Activated T-helper 17 cell treated with anti-CD3 and anti-CD28 coated beads, Interleukin-2, amount 50 U/mL, for 72 hours (primary cell): ENCODE results near the gene GALNT2. TPM values are rescaled to one million over a fixed set of nuclear protein-coding genes. Genes with fewer than 3 reads are reported as not detected.

ENCODE experiments used
- ATAC-seq: fragments of 150-1000 bp; cut with Tn5 transposase; replicated peaks from 2 replicates; pipeline ENCODE4 v1.10.0; 2021; ENCODE audit warnings: mild to moderate bottlenecking, moderate library complexity
- H3K27ac Mint-ChIP-seq: one replicate; pipeline ENCODE4 v1.8.0; 2022; ENCODE audit warnings: mixed read lengths
- H3K27me3 Mint-ChIP-seq: one replicate; pipeline ENCODE4 v1.8.0; 2022; ENCODE audit warnings: mixed read lengths
- H3K36me3 Mint-ChIP-seq: one replicate; pipeline ENCODE4 v1.8.0; 2022; ENCODE audit warnings: low read depth, mild to moderate bottlenecking, mixed read lengths
- H3K4me1 Mint-ChIP-seq: one replicate; pipeline ENCODE4 v1.8.0; 2022; ENCODE audit warnings: mixed read lengths
- H3K4me3 Mint-ChIP-seq: one replicate; pipeline ENCODE4 v1.8.0; 2022; ENCODE audit warnings: mild to moderate bottlenecking, mixed read lengths
- H3K9me3 Mint-ChIP-seq: one replicate; pipeline ENCODE4 v1.8.0; 2022; ENCODE audit warnings: mixed read lengths
- total RNA-seq, 2 donors: library from RNA; stranded (reverse); gene quantifications; one replicate each; pipeline ENCODE4 v1.2.3, GENCODE V29; 2022

GALNT2 gene
- total RNA-seq, 2 donors from 2014 or later = 49.7 to 53.6 TPM

GRCh38 chr1:230102046-230102445 is 35.0 kb downstream of the GALNT2 start:
- H3K9me3 Mint-ChIP-seq = no peaks in the 10 kb centered on the region
- no peaks in the 10 kb centered on the region for H3K27me3 Mint-ChIP-seq
- no peak overlapping the region for H3K4me3 Mint-ChIP-seq
- H3K36me3 Mint-ChIP-seq = peaks cover 25% of the 10 kb centered on the region
- H3K4me1 Mint-ChIP-seq = peaks cover 51% of the 10 kb centered on the region
- H3K27ac Mint-ChIP-seq = no peak overlapping the region
- no peak for ATAC-seq

- Mint-ChIP-seq H3K4me1 (peaks cover 47% of the 10 kb centered on the region), H3K27ac (peak overlapping the region; percentile 13), H3K9me3 (no peaks in the 10 kb centered on the region), H3K27me3 (no peaks in the 10 kb centered on the region), H3K4me3 (peak overlapping the region; percentile 13), H3K36me3 (peaks cover 24% of the 10 kb centered on the region)
- no peak for ATAC-seq
Measured at GRCh38 chr1:230102472-230102871, 35.4 kb downstream of the GALNT2 start.

GRCh38 chr1:230103306-230104173 is 36.5 kb downstream of the GALNT2 start:
- peak overlapping the region; percentile 88 for H3K4me3 Mint-ChIP-seq
- H3K27me3 Mint-ChIP-seq = no peaks in the 10 kb centered on the region
- H3K9me3 Mint-ChIP-seq = no peaks in the 10 kb centered on the region
- peaks cover 51% of the 10 kb centered on the region for H3K4me1 Mint-ChIP-seq
- peak overlapping the region; percentile 80 for H3K27ac Mint-ChIP-seq
- peak; percentile 35 for ATAC-seq
- peaks cover 19% of the 10 kb centered on the region for H3K36me3 Mint-ChIP-seq

- Mint-ChIP-seq H3K27me3 (no peaks in the 10 kb centered on the region), H3K36me3 (peaks cover 19% of the 10 kb centered on the region), H3K4me3 (peak overlapping the region; percentile 88), H3K27ac (peak overlapping the region; percentile 80), H3K9me3 (no peaks in the 10 kb centered on the region), H3K4me1 (peaks cover 55% of the 10 kb centered on the region)
- ATAC-seq = peak; percentile 78
Measured at GRCh38 chr1:230104395-230105244, 37.6 kb downstream of the GALNT2 start.

GRCh38 chr1:230105245-230105753 is 38.3 kb downstream of the GALNT2 start:
- Mint-ChIP-seq H3K27ac (peak overlapping the region; percentile 80), H3K9me3 (no peaks in the 10 kb centered on the region), H3K4me3 (peak overlapping the region; percentile 88), H3K27me3 (no peaks in the 10 kb centered on the region), H3K36me3 (peaks cover 25% of the 10 kb centered on the region), H3K4me1 (peaks cover 59% of the 10 kb centered on the region)
- no peak for ATAC-seq

GRCh38 chr1:230105754-230106625 is 39.0 kb downstream of the GALNT2 start:
- peak; percentile 20 for ATAC-seq
- H3K4me1 Mint-ChIP-seq = peaks cover 62% of the 10 kb centered on the region
- peak overlapping the region; percentile 80 for H3K27ac Mint-ChIP-seq
- H3K36me3 Mint-ChIP-seq = peaks cover 25% of the 10 kb centered on the region
- H3K4me3 Mint-ChIP-seq = peak overlapping the region; percentile 88
- no peaks in the 10 kb centered on the region for H3K27me3 Mint-ChIP-seq
- H3K9me3 Mint-ChIP-seq = no peaks in the 10 kb centered on the region

GRCh38 chr1:230107941-230108340 is 40.9 kb downstream of the GALNT2 start:
- H3K27me3 Mint-ChIP-seq = no peaks in the 10 kb centered on the region
- peak overlapping the region; percentile 43 for H3K4me3 Mint-ChIP-seq
- H3K9me3 Mint-ChIP-seq = no peaks in the 10 kb centered on the region
- peaks cover 51% of the 10 kb centered on the region for H3K4me1 Mint-ChIP-seq
- H3K27ac Mint-ChIP-seq = peak overlapping the region; percentile 80
- no peak for ATAC-seq
- peaks cover 25% of the 10 kb centered on the region for H3K36me3 Mint-ChIP-seq

- Mint-ChIP-seq H3K4me3 (peak overlapping the region; percentile 43), H3K36me3 (peaks cover 28% of the 10 kb centered on the region), H3K4me1 (peaks cover 52% of the 10 kb centered on the region), H3K27me3 (no peaks in the 10 kb centered on the region), H3K27ac (peak overlapping the region; percentile 80), H3K9me3 (no peaks in the 10 kb centered on the region)
- ATAC-seq = peak; percentile 10
Measured at GRCh38 chr1:230108580-230108979, 41.5 kb downstream of the GALNT2 start.

GRCh38 chr1:230109066-230109465 is 42.0 kb downstream of the GALNT2 start:
- Mint-ChIP-seq H3K27ac (peak overlapping the region; percentile 80), H3K4me1 (peaks cover 47% of the 10 kb centered on the region), H3K4me3 (peak overlapping the region; percentile 43), H3K36me3 (peaks cover 30% of the 10 kb centered on the region), H3K27me3 (no peaks in the 10 kb centered on the region), H3K9me3 (no peaks in the 10 kb centered on the region)
- ATAC-seq = no peak

GRCh38 chr1:230109895-230110667 is 43.0 kb downstream of the GALNT2 start:
- ATAC-seq = peak; percentile 86
- H3K9me3 Mint-ChIP-seq = no peaks in the 10 kb centered on the region
- peaks cover 40% of the 10 kb centered on the region for H3K36me3 Mint-ChIP-seq
- H3K27me3 Mint-ChIP-seq = no peaks in the 10 kb centered on the region
- H3K4me3 Mint-ChIP-seq = peak overlapping the region; percentile 43
- H3K27ac Mint-ChIP-seq = peak overlapping the region; percentile 80
- H3K4me1 Mint-ChIP-seq = peaks cover 44% of the 10 kb centered on the region

- peak overlapping the region; percentile 80 for H3K27ac Mint-ChIP-seq
- no peaks in the 10 kb centered on the region for H3K9me3 Mint-ChIP-seq
- no peak for ATAC-seq
- H3K27me3 Mint-ChIP-seq = no peaks in the 10 kb centered on the region
- peak overlapping the region; percentile 43 for H3K4me3 Mint-ChIP-seq
- H3K4me1 Mint-ChIP-seq = peaks cover 40% of the 10 kb centered on the region
- H3K36me3 Mint-ChIP-seq = peaks cover 48% of the 10 kb centered on the region
Measured at GRCh38 chr1:230110971-230111370, 43.9 kb downstream of the GALNT2 start.

GRCh38 chr1:230112131-230112701 is 45.2 kb downstream of the GALNT2 start:
- H3K4me3 Mint-ChIP-seq = no peak overlapping the region
- ATAC-seq = no peak
- no peaks in the 10 kb centered on the region for H3K27me3 Mint-ChIP-seq
- H3K4me1 Mint-ChIP-seq = peaks cover 41% of the 10 kb centered on the region
- peaks cover 43% of the 10 kb centered on the region for H3K36me3 Mint-ChIP-seq
- no peaks in the 10 kb centered on the region for H3K9me3 Mint-ChIP-seq
- H3K27ac Mint-ChIP-seq = no peak overlapping the region

GRCh38 chr1:230112782-230113181 is 45.7 kb downstream of the GALNT2 start:
- ATAC-seq = no peak
- Mint-ChIP-seq H3K4me3 (no peak overlapping the region), H3K9me3 (no peaks in the 10 kb centered on the region), H3K27ac (no peak overlapping the region), H3K27me3 (no peaks in the 10 kb centered on the region), H3K36me3 (peaks cover 42% of the 10 kb centered on the region), H3K4me1 (peaks cover 41% of the 10 kb centered on the region)
